ENCODE data around the gene SRD5A1.
"Not testable (repeated sequence)": the region's sequence is repeated elsewhere in the genome, so short reads cannot be mapped to it uniquely, and the experiment has no call there.

SRD5A1 gene

DNA sequence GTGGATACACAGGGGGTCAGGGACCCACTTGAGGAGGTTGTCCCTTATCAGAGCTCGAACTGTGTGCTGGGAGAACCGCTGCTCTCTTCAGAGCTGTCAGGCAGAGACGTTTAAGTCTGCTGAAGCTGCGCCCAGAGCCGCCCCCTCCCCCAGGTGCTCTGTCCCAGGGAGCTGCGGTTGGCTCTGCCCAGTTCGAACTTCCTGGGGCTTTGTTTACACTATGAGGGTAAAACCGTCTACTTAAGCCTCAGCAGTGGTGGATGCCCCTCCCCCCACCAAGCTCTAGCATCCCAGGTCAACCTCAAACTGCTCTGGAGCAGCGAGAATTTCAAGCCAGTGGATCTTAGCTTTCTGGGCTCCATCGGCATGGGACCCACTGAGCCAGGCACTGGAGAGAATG, 15.9 kb downstream of the SRD5A1 start:
- DNase-seq, result no peak

DNA sequence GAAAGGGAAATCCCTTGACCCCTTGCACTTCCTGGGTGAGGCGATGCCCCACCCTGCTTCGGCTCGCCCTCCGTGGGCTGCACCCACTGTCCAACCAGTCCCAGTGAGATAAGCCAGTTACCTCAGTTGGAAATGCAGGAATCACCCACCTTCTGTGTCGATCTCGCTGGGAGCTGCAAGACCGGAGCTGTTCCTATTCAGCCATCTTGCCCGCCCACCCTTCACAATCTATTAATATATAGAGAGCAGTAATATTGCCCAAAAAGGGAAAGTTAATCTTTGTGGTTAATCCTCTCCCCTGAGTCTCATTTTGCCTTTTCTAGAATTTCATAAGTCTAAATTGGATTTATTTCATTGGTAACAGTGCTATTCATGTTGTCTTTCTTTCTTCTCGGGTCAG, 16.4 kb downstream of the SRD5A1 start:
- DNase-seq, result no peak

DNA sequence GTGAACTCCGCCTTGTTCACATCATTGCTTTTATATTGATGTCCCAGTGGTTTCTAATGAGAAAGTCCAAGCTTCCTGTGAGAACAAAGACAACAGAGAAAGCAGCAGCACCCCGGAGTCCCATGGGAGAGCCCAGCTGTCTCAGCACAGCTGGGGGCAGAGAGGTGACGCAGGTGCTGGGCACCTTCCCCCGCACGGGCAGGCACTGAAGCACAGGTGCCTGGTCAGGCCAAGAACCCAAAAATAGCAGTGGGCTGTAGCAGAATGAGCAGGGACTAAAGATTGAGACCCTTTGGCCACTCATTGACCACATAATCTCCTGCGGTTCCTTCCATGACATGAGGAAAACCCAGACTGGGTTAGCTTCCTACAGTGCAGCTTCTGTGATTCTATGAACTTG, 18.8 kb downstream of the SRD5A1 start:
- no peak for DNase-seq

- no peak for DNase-seq
Measured at GRCh38 chr5:6655432-6655831, 22.2 kb downstream of the SRD5A1 start.

DNA sequence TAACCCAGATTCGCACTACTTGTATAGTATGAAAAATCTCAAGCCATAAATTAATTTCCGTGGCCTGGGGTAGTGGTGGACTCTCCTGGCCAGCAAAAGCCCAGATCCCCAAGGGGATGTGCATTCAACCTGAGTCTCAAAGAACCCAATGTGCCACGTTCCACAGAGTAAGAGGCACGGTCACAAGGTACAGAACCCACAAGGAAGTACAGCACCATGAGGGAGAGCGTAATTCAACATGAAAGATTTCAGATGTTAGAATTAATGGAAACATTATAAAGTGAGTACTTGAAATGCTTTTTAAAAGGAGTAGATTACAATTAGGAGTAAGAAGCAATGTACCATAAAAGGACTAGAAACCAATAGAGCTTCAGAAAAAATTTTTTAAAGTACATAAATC, 23.4 kb downstream of the SRD5A1 start:
- no peak for DNase-seq

DNA sequence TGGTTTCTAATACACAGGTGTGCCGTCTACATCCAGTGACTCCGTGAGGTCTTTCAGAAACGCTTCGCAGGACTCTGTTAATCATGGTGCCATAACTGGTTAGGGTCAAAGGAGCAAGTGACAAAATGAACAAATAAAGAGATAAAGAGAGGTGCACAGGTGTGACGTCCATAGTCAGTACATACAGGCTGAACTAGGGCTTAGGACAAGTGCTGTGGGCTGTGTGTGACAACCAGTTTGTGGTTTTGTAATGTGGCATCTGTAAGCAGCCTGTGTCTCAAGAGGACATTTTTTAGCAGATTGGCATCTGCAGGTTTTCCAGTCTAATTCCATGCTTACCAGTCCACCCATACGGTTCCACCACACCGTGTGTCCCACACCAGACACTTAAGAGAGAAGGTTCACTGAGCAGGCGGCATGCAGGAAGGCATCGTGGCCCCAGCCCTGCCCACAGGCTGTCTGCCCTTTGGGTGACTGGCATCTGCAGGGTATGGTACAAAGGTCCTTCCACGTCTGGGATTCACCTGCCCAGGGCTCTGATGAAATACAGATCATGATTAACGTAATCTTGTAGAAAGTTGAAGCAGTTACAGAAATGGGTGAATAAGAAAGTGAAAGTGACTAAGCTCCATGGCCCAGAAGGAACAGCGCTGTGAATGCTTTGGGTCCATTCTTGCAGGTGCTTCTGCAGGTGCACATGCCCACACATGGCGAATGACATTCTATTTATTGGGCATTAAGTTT, 26.9 kb downstream of the SRD5A1 start:
- no peak for DNase-seq

DNA sequence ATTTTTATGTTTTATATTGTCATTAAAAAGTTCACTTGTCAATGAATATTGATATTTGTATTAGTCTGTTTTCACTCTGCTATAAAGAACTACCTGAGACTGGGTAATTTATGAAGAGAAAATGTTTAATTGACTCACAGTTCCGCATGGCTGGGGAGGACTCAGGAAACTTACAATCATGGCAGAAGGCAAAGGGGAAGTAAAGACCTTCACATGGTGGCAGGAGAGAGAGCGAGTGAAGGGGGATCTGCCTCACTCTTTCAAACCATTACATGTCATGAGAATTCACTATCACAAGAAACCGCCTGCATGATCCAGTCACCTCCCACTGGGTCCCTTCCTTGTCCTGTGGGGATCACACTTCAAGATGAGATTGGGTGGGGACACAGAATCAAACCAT, 27.4 kb downstream of the SRD5A1 start:
- DNase-seq, result no peak

DNA sequence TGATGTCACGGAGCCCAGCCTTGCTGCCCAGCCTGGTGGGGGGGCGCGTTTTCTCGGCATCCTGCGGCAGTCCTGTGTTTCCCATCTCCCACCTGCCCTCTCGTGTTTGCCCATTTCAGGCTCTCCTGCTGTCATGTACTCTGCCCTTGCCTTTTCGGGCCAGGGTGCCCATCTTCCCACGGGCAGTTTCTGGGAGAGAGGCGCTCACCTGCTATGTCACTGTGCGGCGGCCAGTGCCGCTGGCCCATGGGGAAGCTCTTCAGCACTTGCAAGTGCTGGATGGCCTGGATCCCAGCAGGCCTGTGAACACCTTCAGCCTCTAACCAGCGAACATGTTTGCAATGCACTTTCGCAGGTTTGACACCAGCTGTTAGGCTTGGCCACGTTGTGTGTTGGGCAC, 33.5 kb downstream of the SRD5A1 start:
- no peak for DNase-seq

DNA sequence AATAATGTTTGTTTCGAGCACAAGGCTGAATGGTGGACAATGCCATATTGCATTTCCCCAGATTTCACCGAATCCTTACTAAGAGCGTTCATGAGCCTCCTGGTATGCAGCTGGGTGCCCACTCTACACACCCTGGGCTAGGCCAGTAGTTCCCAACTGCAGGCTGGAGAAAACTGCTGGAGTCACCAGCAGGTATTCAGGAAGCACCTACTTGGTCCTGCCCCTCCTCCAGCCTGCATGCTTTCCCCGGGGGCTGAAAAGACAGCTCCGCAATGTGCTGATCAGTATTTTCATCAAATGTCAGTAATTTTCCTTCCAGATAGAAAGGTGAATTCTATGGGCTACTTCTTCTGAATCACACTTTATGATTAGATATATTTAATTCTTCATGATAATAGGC, 34.4 kb downstream of the SRD5A1 start:
- no peak for DNase-seq

- not testable (repeated sequence) for DNase-seq
Measured at GRCh38 chr5:6668717-6669116, 35.5 kb downstream of the SRD5A1 start.

DNA sequence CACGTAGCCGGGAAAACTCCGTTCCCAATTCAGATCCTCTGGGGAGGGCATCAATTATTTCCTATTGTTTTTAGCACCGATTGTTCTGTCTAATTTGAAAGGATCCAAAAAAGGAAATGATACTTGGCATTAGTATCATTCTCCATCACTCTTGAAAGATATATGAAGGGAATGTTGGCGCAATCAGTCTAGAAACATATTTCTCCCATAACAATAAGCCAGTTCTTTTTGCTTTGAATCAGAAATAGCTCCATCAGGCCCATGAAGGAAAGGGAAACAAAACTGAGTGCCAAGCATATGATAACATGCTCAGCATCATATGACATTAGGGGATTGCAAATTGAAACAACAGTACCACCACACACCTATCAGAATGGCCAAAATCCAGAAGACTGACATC, 39.8 kb downstream of the SRD5A1 start:
- DNase-seq, result no peak

DNA sequence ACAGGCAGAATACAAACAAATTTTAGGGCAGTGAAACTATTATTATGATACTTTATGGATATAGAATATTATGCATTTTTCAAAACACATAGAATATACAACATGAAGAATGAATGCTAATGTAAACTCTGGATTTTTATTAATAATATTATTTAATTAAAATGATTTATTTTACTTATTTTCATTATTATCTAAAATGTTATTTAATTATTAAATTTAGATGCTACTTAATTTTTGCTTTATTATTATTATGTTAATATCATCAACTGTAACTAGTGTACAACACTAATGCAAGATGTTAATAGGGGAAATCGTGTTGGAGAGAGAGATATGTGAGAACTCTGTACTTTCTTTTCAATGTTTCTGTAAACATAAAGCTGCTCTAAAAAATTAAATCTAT, 40.7 kb downstream of the SRD5A1 start:
- DNase-seq, result no peak

GRCh38 chr5:6674421-6674820, 41.2 kb downstream of the SRD5A1 start:
- no peak for DNase-seq

DNA sequence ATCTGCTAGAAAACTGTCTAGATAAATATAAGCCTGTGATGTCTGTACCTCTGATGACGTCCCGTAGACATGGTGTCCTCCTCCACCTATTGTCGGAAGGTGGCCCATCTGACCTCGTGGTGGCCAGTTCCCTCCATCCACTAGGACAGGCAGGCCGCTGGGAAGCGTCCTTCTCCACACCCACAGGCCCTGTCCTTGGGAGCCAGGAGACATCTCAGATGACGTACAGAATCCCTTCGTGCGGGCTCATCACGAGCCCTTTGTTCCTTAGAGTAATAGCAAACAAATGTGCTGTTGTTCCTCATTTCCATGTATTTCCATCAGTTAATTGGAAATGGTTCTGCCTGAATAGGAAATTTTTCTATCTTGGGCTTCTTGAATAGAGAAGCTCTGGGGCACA, 41.6 kb downstream of the SRD5A1 start:
- DNase-seq, result no peak

GRCh38 chr5:6675784-6676491, 42.7 kb downstream of the SRD5A1 start:
- no peak for DNase-seq

- no peak for DNase-seq
Measured at GRCh38 chr5:6676702-6677101, 43.5 kb downstream of the SRD5A1 start.

GRCh38 chr5:6678385-6678784, 45.1 kb downstream of the SRD5A1 start:
- DNase-seq, result no peak

GRCh38 chr5:6680922-6681321, 47.7 kb downstream of the SRD5A1 start:
- DNase-seq, result no peak

GRCh38 chr5:6681682-6682081, 48.4 kb downstream of the SRD5A1 start:
- no peak for DNase-seq

DNA sequence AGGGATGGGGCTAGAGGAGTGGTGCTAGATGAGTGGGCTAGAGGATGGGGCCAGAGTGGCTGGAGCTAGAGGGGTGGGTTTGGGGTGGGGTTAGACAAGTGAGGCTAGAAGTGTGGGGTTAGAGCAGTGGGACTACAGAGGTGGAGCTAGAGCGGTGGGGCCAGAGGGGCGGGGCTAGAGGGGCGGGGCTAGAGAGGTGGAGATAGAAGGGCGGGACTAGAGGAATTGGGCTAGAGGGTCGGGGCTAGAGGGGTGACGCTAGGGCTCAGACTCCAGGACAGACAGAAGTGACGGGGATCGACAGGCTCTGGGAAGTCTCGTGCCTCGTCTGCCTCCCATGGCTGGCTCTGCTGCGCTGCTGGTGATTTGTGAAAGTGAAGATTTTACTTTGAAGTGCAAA, 49.0 kb downstream of the SRD5A1 start:
- no peak for DNase-seq

GRCh38 chr5:6683241-6683640, 50.0 kb downstream of the SRD5A1 start:
- DNase-seq, result no peak

DNA sequence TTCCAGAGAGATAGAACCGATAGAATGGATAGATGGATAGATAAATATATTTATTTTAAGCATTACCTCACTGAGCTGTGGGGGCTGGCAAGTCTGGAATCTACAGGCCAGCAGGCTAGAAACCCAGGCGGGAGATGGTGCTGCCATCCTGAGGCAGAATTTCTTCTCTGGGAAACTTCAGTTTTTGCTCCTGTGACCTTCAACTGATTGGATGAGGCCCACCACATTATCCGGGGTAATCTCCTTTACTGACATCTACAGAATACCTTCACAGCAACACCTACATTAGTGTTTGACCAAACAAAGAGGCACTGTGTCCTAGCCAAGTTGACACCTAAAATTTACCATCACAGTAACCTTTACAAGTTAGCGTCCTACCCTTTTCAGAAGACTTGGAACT, 50.8 kb downstream of the SRD5A1 start:
- DNase-seq, result no peak

- DNase-seq, result no peak
Measured at GRCh38 chr5:6686501-6686900, 53.3 kb downstream of the SRD5A1 start.

DNA sequence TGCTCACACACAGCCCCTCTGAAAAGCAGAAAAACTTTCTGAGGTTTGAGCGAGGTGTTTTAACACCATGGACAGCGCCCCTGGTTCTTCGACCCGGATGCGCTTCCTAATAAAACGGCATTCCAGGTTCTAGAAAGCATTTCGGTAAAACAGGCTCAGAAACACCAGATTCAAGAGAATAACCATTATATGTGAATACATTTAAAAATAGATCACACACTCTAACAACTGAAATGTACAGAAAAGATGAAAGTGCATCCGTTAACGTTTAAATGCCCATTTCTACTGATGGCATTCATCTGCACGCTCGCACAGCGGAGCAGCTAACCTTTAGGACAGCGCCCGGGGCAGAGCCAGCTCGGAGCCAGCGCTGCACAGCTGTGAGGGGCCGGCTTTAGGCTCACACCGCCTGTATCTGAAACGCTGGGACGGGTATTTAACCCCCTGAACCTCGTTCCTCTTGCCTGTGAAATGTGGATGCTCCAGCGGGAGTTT, 53.7 kb downstream of the SRD5A1 start:
- no peak for DNase-seq

GRCh38 chr5:6687505-6687904, 54.3 kb downstream of the SRD5A1 start:
- no peak for DNase-seq
